K562 (cell line): ENCODE results near the gene FAM136A.

ENCODE experiments used
- ATF2 ChIP-seq: sonication (generic); formaldehyde crosslinking; IDR thresholded peaks from 2 replicates; pipeline ENCODE4 v1.8.1; 2022; ENCODE audit warnings: missing genetic modification reagents
- CHD7 ChIP-seq: fragments of 200-600 bp; sonication (generic); IDR thresholded peaks from one replicate; pipeline ENCODE4 v1.6.1; 2012; ENCODE audit warnings: mild to moderate bottlenecking, low read depth, low read length, inconsistent platforms
- CTCF ChIP-seq, 3 experiments: IDR thresholded peaks in 2 of 3; conservative IDR thresholded peaks in 1 of 3; 2 replicates each; pipeline ENCODE4 v1.5.1; 2011 to 2012; ENCODE audit warnings: low read length in 3 of 3, mild to moderate bottlenecking in 3 of 3, control low read depth in 2 of 3, improper control_type of control experiment in 1 of 3, inconsistent platforms in 1 of 3, low read depth in 1 of 3, mixed read lengths in 1 of 3, moderate library complexity in 1 of 3; ENCODE audit not compliant: insufficient read depth in 2 of 3
- E2F8 ChIP-seq: fragments of 450-650 bp; IDR thresholded peaks from 2 replicates; pipeline ENCODE4 v1.7.1; 2018; ENCODE audit warnings: mild to moderate bottlenecking, low read depth; ENCODE audit not compliant: partially characterized antibody
- ERF ChIP-seq: fragments of 450-650 bp; formaldehyde crosslinking; IDR thresholded peaks from 2 replicates; pipeline ENCODE4 v1.4.0; 2020; ENCODE audit warnings: mild to moderate bottlenecking, mixed read lengths
- EZH2 ChIP-seq: IDR thresholded peaks from 2 replicates; pipeline ENCODE4 v1.6.1; 2012; ENCODE audit warnings: low read depth, mild to moderate bottlenecking, inconsistent platforms, low read length, borderline replicate concordance
- FOXM1 ChIP-seq, 2 experiments: fragments of 450-650 bp in 1 of 2; sonication (generic) in 1 of 2; formaldehyde crosslinking in 1 of 2; IDR thresholded peaks; 2 replicates each; pipeline versions ENCODE4 v1.6.1 to v1.9.0; 2017 to 2022; ENCODE audit warnings: low read depth in 2 of 2, mild to moderate bottlenecking in 2 of 2, missing genetic modification reagents in 1 of 2, moderate library complexity in 1 of 2
- NRF1 ChIP-seq, 2 experiments: fragments of 450-650 bp; IDR thresholded peaks in 1 of 2; conservative IDR thresholded peaks in 1 of 2; 2 replicates each; pipeline ENCODE4 v1.6.1; 2014; ENCODE audit warnings: mild to moderate bottlenecking in 2 of 2
- POLR2AphosphoS5 ChIP-seq: IDR thresholded peaks from 2 replicates; pipeline ENCODE4 v1.6.1; 2011; ENCODE audit warnings: mild to moderate bottlenecking, low read depth, low read length, moderate library complexity; ENCODE audit not compliant: control insufficient read depth, insufficient read depth
- TAF1 ChIP-seq: IDR thresholded peaks from 2 replicates; pipeline ENCODE4 v1.6.1; 2011; ENCODE audit warnings: mild to moderate bottlenecking, low read length, moderate library complexity; ENCODE audit not compliant: insufficient read depth, control insufficient read depth, severe bottlenecking; ENCODE audit errors: extremely low read depth
- TARDBP ChIP-seq: fragments of 450-650 bp; IDR thresholded peaks from 2 replicates; pipeline ENCODE4 v1.6.1; 2016
- VEZF1 ChIP-seq: fragments of 200-800 bp; sonication (Bioruptor generic); IDR thresholded peaks from 2 replicates; pipeline ENCODE4 v1.6.1; 2017; ENCODE audit warnings: missing genetic modification characterization, missing compliant biosample characterization
- ZNF311 ChIP-seq: fragments of 250-450 bp; sonication (Bioruptor Pico); IDR thresholded peaks from 2 replicates; pipeline ENCODE4 v1.4.0; 2020; ENCODE audit warnings: mild to moderate bottlenecking, moderate library complexity

GRCh38 chr2:70283500-70284191 lies 18.2 kb downstream of the FAM136A start:
- no peak for TF ChIP-seq POLR2AphosphoS5
- no peak for TF ChIP-seq VEZF1 (CRISPR knock-in tag)
- TF ChIP-seq E2F8, result no peak
- TF ChIP-seq CTCF (IDR thresholded peaks at IDR 0.05 in 2 of 3, conservative IDR thresholded peaks at IDR 0.05 in 1 of 3; ENCODE audit: insufficient read depth in 2 of 3, low read depth in 1 of 3, low read length in 3 of 3), result no peak
- no peak for TF ChIP-seq EZH2
- no peak for TF ChIP-seq ATF2 (CRISPR knock-in tag)
- TF ChIP-seq ERF (CRISPR knock-in tag), result no peak
- TF ChIP-seq ZNF311 (CRISPR knock-in tag), result no peak
- TF ChIP-seq CHD7, result no peak
- TF ChIP-seq TAF1, result no peak
- no peak for TF ChIP-seq TARDBP
- no peak for TF ChIP-seq FOXM1 (IDR thresholded peaks at IDR 0.05; ENCODE audit: low read depth)
- TF ChIP-seq FOXM1 (CRISPR knock-in tag; IDR thresholded peaks at IDR 0.05; ENCODE audit: low read depth), result no peak
- no peak for TF ChIP-seq NRF1 (conservative IDR thresholded peaks at IDR 0.05 in 1 of 2, IDR thresholded peaks at IDR 0.05 in 1 of 2)
